ENCODE data around the gene GABRG3.

GABRG3 gene

GRCh38 chr15:27463525-27464088 is 492.6 kb downstream of the GABRG3 start (continued):
- TF ChIP-seq PRDM6 (tag by site-specific recombination; IDR thresholded peaks at IDR 0.05) (no peak), ZNF701 (tag by site-specific recombination; IDR thresholded peaks at IDR 0.05) (no peak), GLI2 (tag by site-specific recombination; IDR thresholded peaks at IDR 0.05; ENCODE audit: borderline replicate concordance, low read depth) (no peak), BCL11B (tag by site-specific recombination; IDR thresholded peaks at IDR 0.05; ENCODE audit: low read depth) (no peak), ZNF530 (tag by site-specific recombination; IDR thresholded peaks at IDR 0.05; ENCODE audit: low read depth) (no peak), HIC1 (tag by site-specific recombination; IDR thresholded peaks at IDR 0.05) (no peak), PBX3 (CRISPR knock-in tag; IDR thresholded peaks at IDR 0.05) (no peak), ZBTB20 (tag by site-specific recombination; IDR thresholded peaks at IDR 0.05) (no peak)

GRCh38 chr15:27464941-27465612 is 494.1 kb downstream of the GABRG3 start:
- POLR2A ChIA-PET = no interaction called here
- H3K27ac ChIP-seq (ENCODE audit: extremely low read depth, low read depth, low read length) = no peak overlapping the region
- CTCF ChIA-PET = no interaction called here
- H3K4me1 ChIP-seq (ENCODE audit: control insufficient read depth, insufficient read depth, low read length) = no peaks in the 10 kb centered on the region
- no peak overlapping the region for H3K4me3 ChIP-seq (ENCODE audit: low read depth, low read length)
- no peaks in the 10 kb centered on the region for H3K36me3 ChIP-seq (ENCODE audit: control insufficient read depth in 2 of 2, insufficient read depth in 1 of 2, low read length in 2 of 2)
- H3K9me3 ChIP-seq (ENCODE audit: control insufficient read depth, insufficient read depth, low read depth, low read length) = no peaks in the 10 kb centered on the region
- TF ChIP-seq SP2 (tag by site-specific recombination; IDR thresholded peaks at IDR 0.05) = no peak
- no peak for TF ChIP-seq SP3 (tag by site-specific recombination; IDR thresholded peaks at IDR 0.05)
- no peak for TF ChIP-seq SCRT2 (tag by site-specific recombination; IDR thresholded peaks at IDR 0.05)
- TF ChIP-seq ZNF639 (tag by site-specific recombination; IDR thresholded peaks at IDR 0.05) = no peak
- TF ChIP-seq ZNF398 (tag by site-specific recombination; IDR thresholded peaks at IDR 0.05) = no peak
- no peak for TF ChIP-seq ZBTB6 (tag by site-specific recombination; IDR thresholded peaks at IDR 0.05)
- no peak for TF ChIP-seq ZNF629 (tag by site-specific recombination; IDR thresholded peaks at IDR 0.05)
- no peak for TF ChIP-seq ZNF148 (tag by site-specific recombination; IDR thresholded peaks at IDR 0.05; ENCODE audit: borderline replicate concordance)
- TF ChIP-seq ZNF704 (tag by site-specific recombination; IDR thresholded peaks at IDR 0.05) = no peak
- no peak for TF ChIP-seq OSR2 (tag by site-specific recombination; IDR thresholded peaks at IDR 0.05)
- TF ChIP-seq ZNF692 (tag by site-specific recombination; IDR thresholded peaks at IDR 0.05) = no peak
- no peak for TF ChIP-seq ZNF146 (tag by site-specific recombination; IDR thresholded peaks at IDR 0.05)
